Lung (tissue), 12 donors: ENCODE measurements around the gene ARHGDIA. TPM values are rescaled to one million over a fixed set of nuclear protein-coding genes. Genes with fewer than 3 reads are reported as not detected.

Source experiments
- ATAC-seq: fragments of 200-7000 bp; cut with Tn5 transposase; one replicate; pipeline ENCODE4 v1.9.1; 2020; ENCODE audit warnings: moderate number of reproducible peaks; ENCODE audit not compliant: insufficient read depth, low FRiP score
- DNase-seq, 3 donors: peaks; one replicate each; pipeline ENCODE4 v3.0.0-alpha.2; 2013 to 2017
- H3K27ac ChIP-seq, 2 donors: one replicate each; pipeline ENCODE4 v1.5.1; 2013; ENCODE audit warnings: mild to moderate bottlenecking in 2 of 2, moderate library complexity in 2 of 2, control low read depth in 1 of 2, inconsistent platforms in 1 of 2, low read depth in 1 of 2, low read length in 1 of 2
- H3K27me3 ChIP-seq, 3 donors: one replicate each; pipeline ENCODE4 v1.5.1; 2013; ENCODE audit warnings: low read length in 2 of 3; ENCODE audit not compliant: control insufficient read depth in 3 of 3, insufficient read depth in 3 of 3
- H3K36me3 ChIP-seq, 4 donors: one replicate each; pipeline ENCODE4 v1.5.1; 2013; ENCODE audit warnings: low read length in 4 of 4, mild to moderate bottlenecking in 1 of 4, moderate library complexity in 1 of 4; ENCODE audit not compliant: control insufficient read depth in 4 of 4, insufficient read depth in 4 of 4
- H3K4me1 ChIP-seq, 5 donors: one replicate each; pipeline ENCODE4 v1.5.1; 2013; ENCODE audit warnings: low read length in 5 of 5, mild to moderate bottlenecking in 2 of 5, moderate library complexity in 1 of 5; ENCODE audit not compliant: control insufficient read depth in 5 of 5, insufficient read depth in 5 of 5
- H3K4me3 ChIP-seq: one replicate; pipeline ENCODE4 v1.5.1; 2013; ENCODE audit warnings: mild to moderate bottlenecking, control low read depth, moderate library complexity
- H3K9ac ChIP-seq, 2 donors: one replicate each; pipeline ENCODE4 v1.5.1; 2013; ENCODE audit warnings: low read length in 2 of 2, control low read depth in 1 of 2; ENCODE audit not compliant: insufficient read depth in 1 of 2
- H3K9me3 ChIP-seq, 4 donors: one replicate each; pipeline ENCODE4 v1.5.1; 2013; ENCODE audit warnings: low read length in 3 of 4, mild to moderate bottlenecking in 1 of 4, moderate library complexity in 1 of 4; ENCODE audit not compliant: control insufficient read depth in 4 of 4, insufficient read depth in 3 of 4
- WGBS, 2 donors: extraction: QIAGEN DNeasy Blood & Tissue Kit; methylation state at CpG; one replicate each; pipeline ENCODE4 v1.1.7; 2013; 5-methylcytosine and 5-hydroxymethylcytosine counted together
- polyA plus RNA-seq, 2 donors: library from polyadenylated mRNA; stranded (reverse); fragments of 200-250 nt; gene quantifications; one replicate each; pipeline ENCODE4 v1.2.1, GENCODE V29; 2013
- total RNA-seq, 2 donors: library from RNA; depleted of rRNA in 1 of 2; stranded (reverse); fragments of >200 nt in 1 of 2; gene quantifications; one replicate each; pipeline ENCODE4 v1.2.1, GENCODE V29; 2014 to 2021
- TF ChIP-seq, protein P1 (sequence below): IDR thresholded peaks from 2 replicates; pipeline ENCODE4 v1.5.1; 2012; ENCODE audit warnings: mild to moderate bottlenecking; ENCODE audit errors: control extremely low read depth, extremely low read depth
- donor health status: control.
- donor health status: control.
- donor health status: Bipolar disorder and iron deficiency.
- donor health status: healthy.
- donor health status: DM: yes; HTN: yes; CAD: no.

Gene ARHGDIA
- total and polyA plus RNA-seq, 4 donors = 118 to 558 (median 396) TPM

DNA sequence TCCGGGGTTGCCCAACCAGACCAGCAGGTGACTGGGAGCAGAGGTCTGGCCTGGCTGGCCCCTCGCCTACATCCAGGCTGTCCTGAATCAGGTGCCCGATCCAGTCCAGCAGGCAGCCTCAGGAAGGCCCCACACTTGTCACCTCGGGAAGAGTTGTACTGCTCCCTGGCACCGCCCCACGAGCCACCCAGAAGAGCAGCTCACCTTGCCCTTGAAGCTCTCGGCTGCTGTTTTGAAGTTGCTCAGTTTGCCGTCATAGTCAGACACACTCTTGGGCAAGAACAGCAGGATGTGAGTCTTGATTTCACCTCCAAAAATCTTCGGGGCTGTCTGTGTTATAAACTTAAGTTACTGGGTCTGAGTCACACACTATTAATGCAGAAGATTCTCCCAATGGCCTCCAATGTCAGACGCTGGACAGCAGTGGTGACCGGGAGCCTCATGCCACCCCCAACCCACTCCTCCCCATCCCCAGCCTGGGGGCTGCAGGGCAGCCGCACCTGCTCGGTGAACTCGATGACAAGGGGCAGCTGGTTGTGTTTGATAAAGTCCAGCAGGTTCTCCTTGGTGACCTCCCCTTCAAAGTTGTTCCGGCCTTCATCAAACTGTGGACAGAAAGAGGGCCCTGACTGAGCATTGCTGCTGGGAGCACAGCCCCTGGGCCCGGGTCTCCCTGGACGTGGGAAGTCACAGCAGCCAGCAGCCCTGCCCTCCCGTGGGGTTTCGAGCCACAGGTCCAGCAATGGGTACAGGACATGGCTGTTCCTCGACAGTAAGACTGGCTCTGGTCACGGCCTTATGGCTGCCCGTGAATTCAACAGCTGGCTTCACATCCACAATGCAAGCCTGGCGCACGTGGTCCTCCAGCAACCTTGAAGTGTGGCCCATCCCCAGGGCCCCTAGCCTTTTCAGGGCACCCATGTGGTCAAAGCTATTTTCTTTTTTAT lies 24.1 kb downstream of the ARHGDIA start:
- Histone ChIP-seq H3K4me1 (no peaks in the 10 kb centered on the region), H3K27me3 (no peaks in the 10 kb centered on the region), H3K27ac (no peak overlapping the region), H3K9me3 (no peaks in the 10 kb centered on the region), H3K9ac (no peak overlapping the region), H3K4me3 (no peak overlapping the region), H3K36me3 (peaks cover 8 to 68% (median 38%) of the 10 kb centered on the region in 4 donors)
- 87 to 90% methylated on average over 24 of the region's 24 CpGs for WGBS, 2 donors
- TF ChIP-seq, protein P1, sequence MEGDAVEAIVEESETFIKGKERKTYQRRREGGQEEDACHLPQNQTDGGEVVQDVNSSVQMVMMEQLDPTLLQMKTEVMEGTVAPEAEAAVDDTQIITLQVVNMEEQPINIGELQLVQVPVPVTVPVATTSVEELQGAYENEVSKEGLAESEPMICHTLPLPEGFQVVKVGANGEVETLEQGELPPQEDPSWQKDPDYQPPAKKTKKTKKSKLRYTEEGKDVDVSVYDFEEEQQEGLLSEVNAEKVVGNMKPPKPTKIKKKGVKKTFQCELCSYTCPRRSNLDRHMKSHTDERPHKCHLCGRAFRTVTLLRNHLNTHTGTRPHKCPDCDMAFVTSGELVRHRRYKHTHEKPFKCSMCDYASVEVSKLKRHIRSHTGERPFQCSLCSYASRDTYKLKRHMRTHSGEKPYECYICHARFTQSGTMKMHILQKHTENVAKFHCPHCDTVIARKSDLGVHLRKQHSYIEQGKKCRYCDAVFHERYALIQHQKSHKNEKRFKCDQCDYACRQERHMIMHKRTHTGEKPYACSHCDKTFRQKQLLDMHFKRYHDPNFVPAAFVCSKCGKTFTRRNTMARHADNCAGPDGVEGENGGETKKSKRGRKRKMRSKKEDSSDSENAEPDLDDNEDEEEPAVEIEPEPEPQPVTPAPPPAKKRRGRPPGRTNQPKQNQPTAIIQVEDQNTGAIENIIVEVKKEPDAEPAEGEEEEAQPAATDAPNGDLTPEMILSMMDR = no peak
- DNase-seq (no peak), ATAC-seq (no peak)

DNA sequence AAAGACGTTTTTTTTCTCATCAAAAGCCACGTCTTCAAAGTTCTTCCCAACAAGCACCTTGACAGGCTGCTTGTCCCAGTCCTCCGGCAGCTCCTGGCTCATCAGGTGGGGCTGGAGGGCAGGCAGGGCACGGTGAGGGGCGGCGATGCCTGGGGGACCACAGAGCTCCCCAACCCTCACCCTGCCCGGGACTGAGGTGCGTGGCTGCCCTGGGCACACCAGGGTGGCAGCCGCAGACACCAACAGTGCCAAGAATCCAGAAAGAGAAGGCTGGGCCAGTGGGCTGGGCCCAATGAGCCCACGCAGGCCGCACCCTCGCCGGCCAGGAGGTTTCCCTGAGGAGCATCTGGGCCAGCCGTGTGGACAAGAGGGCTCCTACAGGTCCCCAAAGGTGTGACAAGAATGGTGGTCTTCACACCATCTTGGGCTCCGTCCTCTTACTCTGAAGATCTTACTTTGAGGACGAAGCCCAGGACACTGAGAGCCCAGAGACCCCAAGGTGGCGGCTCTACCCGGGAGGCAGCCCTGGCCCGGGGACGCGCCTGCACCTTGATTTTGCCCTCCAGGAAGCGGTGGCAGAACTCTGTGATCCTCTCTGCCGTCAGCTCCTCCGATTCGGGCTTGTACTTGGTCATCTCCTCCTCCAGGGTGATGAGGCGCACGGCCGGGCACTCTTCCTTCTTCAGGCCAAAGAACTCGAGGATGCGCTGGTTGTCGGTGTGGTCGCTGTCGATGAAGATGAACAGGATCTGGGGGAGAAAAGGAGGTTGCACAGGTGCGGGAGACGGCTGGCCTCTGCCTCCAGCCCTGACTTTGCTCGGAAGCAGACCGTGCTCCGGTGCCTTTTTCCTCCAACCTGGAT lies 25.0 kb downstream of the ARHGDIA start:
- TF ChIP-seq, protein P1 = no peak
- Histone ChIP-seq H3K4me3 (no peak overlapping the region), H3K9me3 (no peaks in the 10 kb centered on the region), H3K27me3 (no peaks in the 10 kb centered on the region), H3K9ac (no peak overlapping the region), H3K27ac (no peak overlapping the region), H3K36me3 (peaks cover 8 to 62% (median 34%) of the 10 kb centered on the region in 4 donors), H3K4me1 (peaks cover 0 to under 1% (median 0%) of the 10 kb centered on the region in 5 donors)
- DNase-seq (no peak), ATAC-seq (no peak)
- WGBS, 2 donors = 94 to 96% methylated on average over 38 of the region's 38 CpGs

DNA sequence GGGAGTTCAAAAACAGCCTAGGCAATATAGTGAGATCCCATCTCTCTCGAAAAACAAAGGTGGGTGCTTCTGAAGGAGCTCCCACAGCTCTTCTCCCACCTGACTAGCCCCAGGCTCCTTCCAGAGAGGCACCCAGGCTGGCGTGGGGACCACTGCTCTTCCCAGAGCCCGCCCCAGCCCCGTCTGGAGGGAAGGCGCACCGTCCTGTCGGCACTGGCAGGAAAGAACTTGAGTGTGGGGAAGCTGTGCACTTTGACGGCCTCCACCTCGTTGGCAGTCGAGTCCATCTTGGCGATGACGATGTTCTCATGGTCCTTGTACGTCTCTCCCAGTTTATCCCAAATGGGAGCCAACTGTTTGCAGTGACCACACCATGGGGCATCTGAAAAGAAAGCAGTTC lies 25.8 kb downstream of the ARHGDIA start:
- Histone ChIP-seq H3K27ac (no peak overlapping the region), H3K4me1 (peaks cover 0 to 4% (median 0%) of the 10 kb centered on the region in 5 donors), H3K9me3 (no peaks in the 10 kb centered on the region), H3K4me3 (no peak overlapping the region), H3K36me3 (peaks cover 8 to 61% (median 34%) of the 10 kb centered on the region in 4 donors), H3K9ac (no peak overlapping the region), H3K27me3 (no peaks in the 10 kb centered on the region)
- TF ChIP-seq, protein P1 = no peak
- WGBS, 2 donors = 92% methylated on average over 13 of the region's 13 CpGs
- DNase-seq = no peak
- ATAC-seq = no peak
